Measurements from ENCODE around the gene ZNF575. TPM values are rescaled to one million over a fixed set of nuclear protein-coding genes. Genes with fewer than 3 reads are reported as not detected.

The ZNF575 gene
- total and polyA plus RNA-seq, 10 of the 15 experiments (the other 5 are each of a cell fraction or from before 2014, with no cell fraction given), result 0.18 to 2.8 (median 0.75) TPM

DNA sequence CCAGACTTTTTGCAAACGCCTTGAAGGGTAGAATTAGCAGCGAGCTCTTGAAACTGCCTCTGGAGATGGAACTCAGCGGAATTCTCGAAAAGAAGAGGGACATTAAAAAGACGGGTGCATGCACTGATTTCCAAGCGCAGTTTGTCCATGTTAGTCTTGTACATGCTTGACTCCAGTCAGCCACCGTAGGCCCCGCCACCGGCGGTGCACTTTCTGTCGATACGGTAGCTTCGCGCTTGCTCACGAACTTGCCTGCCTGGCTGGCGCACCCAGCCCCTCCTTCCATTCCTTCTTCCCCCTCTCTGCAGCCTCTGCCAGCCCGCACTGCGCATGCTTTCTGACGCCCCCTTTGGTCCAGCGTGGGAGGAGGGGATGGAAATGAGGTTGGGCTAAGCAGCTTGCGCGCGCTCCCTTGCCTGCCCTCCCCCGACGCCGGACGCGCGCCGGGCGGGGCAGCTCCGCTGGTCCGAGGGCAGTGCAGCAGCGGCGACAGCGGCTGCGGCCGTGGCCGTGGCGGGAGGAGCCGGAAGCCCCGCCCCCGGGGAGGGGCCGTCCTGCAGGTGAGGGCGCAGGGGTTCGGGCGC lies at the start of gene ZNF575 (continued):
- TF ChIP-seq ZNF592 (IDR thresholded peaks at IDR 0.05) (no peak), NFIC (IDR thresholded peaks at IDR 0.05; ENCODE audit: low read depth, low read length) (no peak), ZZZ3 (IDR thresholded peaks at IDR 0.05; ENCODE audit: control insufficient read depth, insufficient read length, low read depth) (no peak), NBN (IDR thresholded peaks at IDR 0.05) (no peak; the same call in 1 of the 2 replicates), HDAC2 (IDR thresholded peaks at IDR 0.05) (no peak), KLF5 (IDR thresholded peaks at IDR 0.05; ENCODE audit: partially characterized antibody) (peak; percentile 50), HCFC1 (IDR thresholded peaks at IDR 0.05; ENCODE audit: low read length) (no peak), STAT1 (conservative IDR thresholded peaks at IDR 0.05) (0 out of 2 replicates have a peak, but pooled peaks have one; percentile 71), HDGF (IDR thresholded peaks at IDR 0.05) (peak; percentile 49), STAT3 (IDR thresholded peaks at IDR 0.05; ENCODE audit: low read depth, low read length) (no peak), TARDBP (IDR thresholded peaks at IDR 0.05; ENCODE audit: borderline replicate concordance) (0 out of 2 replicates have a peak, but pooled peaks have one; percentile 30), LARP7 (IDR thresholded peaks at IDR 0.05) (peak; percentile 89; the same call in 1 of the 2 replicates), CREB1 (IDR thresholded peaks at IDR 0.05; ENCODE audit: low read depth) (no peak; the same call in 1 of the 2 replicates), IRF4 (IDR thresholded peaks at IDR 0.05; ENCODE audit: low read depth, low read length) (0 out of 2 replicates have a peak, but pooled peaks have one; percentile 27), CHD2 (IDR thresholded peaks at IDR 0.05; ENCODE audit: borderline replicate concordance, low read depth, low read length) (0 out of 2 replicates have a peak, but pooled peaks have one; percentile 63), NR2F1 (conservative IDR thresholded peaks at IDR 0.05) (no peak; the same call in 1 of the 2 replicates), IKZF2 (IDR thresholded peaks at IDR 0.05) (peak in 1 of 2 experiments; percentile 8; a peak in 1 of 4 replicates), MYB (IDR thresholded peaks at IDR 0.05; ENCODE audit: borderline replicate concordance, low read depth, low read length) (no peak), E2F8 (IDR thresholded peaks at IDR 0.05; ENCODE audit: low read depth, partially characterized antibody) (peak; percentile 37), CBX5 (IDR thresholded peaks at IDR 0.05; ENCODE audit: low read depth) (no peak)
- TF ChIP-seq, protein P1, sequence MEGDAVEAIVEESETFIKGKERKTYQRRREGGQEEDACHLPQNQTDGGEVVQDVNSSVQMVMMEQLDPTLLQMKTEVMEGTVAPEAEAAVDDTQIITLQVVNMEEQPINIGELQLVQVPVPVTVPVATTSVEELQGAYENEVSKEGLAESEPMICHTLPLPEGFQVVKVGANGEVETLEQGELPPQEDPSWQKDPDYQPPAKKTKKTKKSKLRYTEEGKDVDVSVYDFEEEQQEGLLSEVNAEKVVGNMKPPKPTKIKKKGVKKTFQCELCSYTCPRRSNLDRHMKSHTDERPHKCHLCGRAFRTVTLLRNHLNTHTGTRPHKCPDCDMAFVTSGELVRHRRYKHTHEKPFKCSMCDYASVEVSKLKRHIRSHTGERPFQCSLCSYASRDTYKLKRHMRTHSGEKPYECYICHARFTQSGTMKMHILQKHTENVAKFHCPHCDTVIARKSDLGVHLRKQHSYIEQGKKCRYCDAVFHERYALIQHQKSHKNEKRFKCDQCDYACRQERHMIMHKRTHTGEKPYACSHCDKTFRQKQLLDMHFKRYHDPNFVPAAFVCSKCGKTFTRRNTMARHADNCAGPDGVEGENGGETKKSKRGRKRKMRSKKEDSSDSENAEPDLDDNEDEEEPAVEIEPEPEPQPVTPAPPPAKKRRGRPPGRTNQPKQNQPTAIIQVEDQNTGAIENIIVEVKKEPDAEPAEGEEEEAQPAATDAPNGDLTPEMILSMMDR (IDR thresholded peaks at IDR 0.05 in 2 of 3, conservative IDR thresholded peaks at IDR 0.05 in 1 of 3; ENCODE audit: control insufficient read depth in 2 of 3, extremely low read depth in 1 of 3, insufficient read depth in 1 of 3, low read depth in 3 of 3, low read length in 3 of 3), result no peak

Measured in GM12878 (cell line).